GM12878 (cell line): ENCODE measurements around the gene OSBPL3. TPM values are rescaled to one million over a fixed set of nuclear protein-coding genes. Genes with fewer than 3 reads are reported as not detected.
A peak's percentile ranks its signal among the peaks of the same experiment; 100 is the strongest.

Experiments
- ATAC-seq: fragments of 200-7000 bp; cut with Tn5 transposase; 3 replicates; pipeline ENCODE4 v1.9.1; 2020; ENCODE audit warnings: mild to moderate bottlenecking, moderate library complexity
- BruUV-seq: library from RNA; stranded (reverse); fragments of 400-500 nt; replicated peaks from 2 replicates; lab custom pipeline; 2021; lab: Mats Ljungman, UMichigan
- CTCF ChIA-PET: fragments of 300-600 bp; sonication (Branson Sonifier 250); formaldehyde crosslinking; extraction: SDS; loops from one replicate; lab custom pipeline; 2021; ENCODE audit warnings: inconsistent platforms; lab: Yijun Ruan, JAX
- POLR2A ChIA-PET: fragments of 350-600 bp; formaldehyde crosslinking; extraction: SDS; loops from one replicate; lab custom pipeline; 2021; ENCODE audit warnings: inconsistent platforms; lab: Charles Lee
- RAD21 ChIA-PET: fragments of 300-600 bp; sonication (Branson Sonifier 250); formaldehyde crosslinking; loops from one replicate; lab custom pipeline; 2023; ENCODE audit warnings: antibody characterized with exemption; ENCODE audit not compliant: unreplicated experiment; lab: Charles Lee
- SMC1A ChIA-PET: fragments of 300-600 bp; sonication (Branson Sonifier 250); formaldehyde crosslinking; loops from one replicate; lab custom pipeline; 2023; ENCODE audit not compliant: unreplicated experiment, uncharacterized antibody; lab: Charles Lee
- DNase-seq: peaks from one replicate; pipeline ENCODE4 v3.0.0-alpha.2; 2011; ENCODE audit warnings: low read depth, low spot score
- FAIRE-seq: peaks from 3 replicates; lab custom pipeline; 2011; peaks lifted over from hg19 to GRCh38; lab: Jason Lieb, UNC
- H2AFZ ChIP-seq: 2 replicates; pipeline ENCODE4 v1.6.0; 2011; ENCODE audit warnings: low read depth, low read length, control low read depth; ENCODE audit not compliant: control insufficient read depth
- H3K27ac ChIP-seq: 2 replicates; pipeline ENCODE4 v1.5.1; 2011; ENCODE audit warnings: control low read depth; ENCODE audit not compliant: control insufficient read depth, insufficient read depth
- H3K27me3 ChIP-seq, 2 experiments: replicated peaks in 1 of 2; 2 replicates each; pipeline versions ENCODE4 v1.6.0 to v1.6.1; 2011; ENCODE audit warnings: low read length in 1 of 2; ENCODE audit not compliant: control insufficient read depth in 2 of 2, insufficient read depth in 2 of 2
- H3K36me3 ChIP-seq, 2 experiments: 2 replicates each; pipeline ENCODE4 v1.5.1; 2011; ENCODE audit warnings: low read length in 1 of 2; ENCODE audit not compliant: control insufficient read depth in 2 of 2, insufficient read depth in 2 of 2
- H3K4me1 ChIP-seq: 2 replicates; pipeline ENCODE4 v1.6.1; 2011; ENCODE audit warnings: mild to moderate bottlenecking, low read length, moderate library complexity, mixed read lengths; ENCODE audit not compliant: control insufficient read depth, insufficient read depth
- H3K4me2 ChIP-seq: 2 replicates; pipeline ENCODE4 v1.6.0; 2011; ENCODE audit warnings: control low read depth; ENCODE audit not compliant: control insufficient read depth, insufficient read depth
- H3K4me3 ChIP-seq: fragments of 200-600 bp; sonication (generic); 2 replicates; pipeline ENCODE4 v1.5.1; 2016
- H3K79me2 ChIP-seq: 2 replicates; pipeline ENCODE4 v1.6.0; 2011; ENCODE audit warnings: low read length; ENCODE audit not compliant: control insufficient read depth, insufficient read depth
- H3K9ac ChIP-seq: 2 replicates; pipeline ENCODE4 v1.8.0; 2011; ENCODE audit warnings: low read length, control low read depth, mixed read lengths; ENCODE audit not compliant: control insufficient read depth, insufficient read depth
- H3K9me3 ChIP-seq: replicated peaks from 3 replicates; pipeline ENCODE4 v1.5.1; 2011; ENCODE audit warnings: mild to moderate bottlenecking, low read length; ENCODE audit not compliant: control insufficient read depth, insufficient read depth
- H4K20me1 ChIP-seq: 2 replicates; pipeline ENCODE4 v1.6.0; 2011; ENCODE audit not compliant: control insufficient read depth, insufficient read depth
- BMI1 ChIP-seq: fragments of 450-650 bp; IDR thresholded peaks from 2 replicates; pipeline ENCODE4 v1.6.1; 2016; ENCODE audit warnings: mild to moderate bottlenecking, moderate library complexity, borderline replicate concordance
- CTCF ChIP-seq, 3 experiments: IDR thresholded peaks in 2 of 3; conservative IDR thresholded peaks in 1 of 3; 2 replicates each; pipeline ENCODE4 v1.5.1; 2011; ENCODE audit warnings: low read depth in 3 of 3, low read length in 3 of 3, mild to moderate bottlenecking in 3 of 3, control low read depth in 2 of 3, moderate library complexity in 2 of 3, inconsistent platforms in 1 of 3, mixed read lengths in 1 of 3; ENCODE audit not compliant: control insufficient read depth in 2 of 3, insufficient read depth in 1 of 3; ENCODE audit errors: extremely low read depth in 1 of 3
- RAD21 ChIP-seq: IDR thresholded peaks from 2 replicates; pipeline ENCODE4 v1.6.1; 2011; ENCODE audit warnings: mild to moderate bottlenecking, low read depth, low read length, moderate library complexity; ENCODE audit not compliant: insufficient read depth
- ZSCAN29 ChIP-seq: fragments of 450-650 bp; IDR thresholded peaks from 2 replicates; pipeline ENCODE4 v1.6.1; 2017; ENCODE audit warnings: mild to moderate bottlenecking, moderate library complexity
- WGBS: methylation state at CpG from one replicate; pipeline ENCODE4 v1.1.6; 2016; ENCODE audit warnings: low lambda C conversion rate; ENCODE audit not compliant: insufficient replicate concordance, insufficient coverage; ENCODE audit errors: missing lambda C conversion rate; 5-methylcytosine and 5-hydroxymethylcytosine counted together
- in situ Hi-C: fragments of 300-500 bp; cut with MboI; formaldehyde crosslinking; loops from 9 replicates; pipeline ENCODE4 v1.14.3; 2018; ENCODE audit warnings: mixed read lengths
- intact Hi-C: fragments of 100-400 bp; cut with micrococcal nuclease; formaldehyde crosslinking; loops from one replicate; pipeline ENCODE4 v1.14.2; 2022; ENCODE audit not compliant: unreplicated experiment
- polyA plus RNA-seq, 11 experiments: library from polyadenylated mRNA; depleted of rRNA in 4 of 11; unstranded in 6 of 11; stranded (reverse) in 5 of 11; fragments of >200 nt; fragmentation: Nextera tagmentation in 4 of 11; fragmentation: Illumina TruSeq in 1 of 11; extraction: Ambion mirVana in 4 of 11; extraction: Trizol in 1 of 11; gene quantifications; 1 replicate in 1 of 11; 2 replicates in 10 of 11; pipeline versions ENCODE4 v1.2.1 to v1.2.3, GENCODE V29; 2011 to 2016; ENCODE audit warnings: inconsistent platforms in 2 of 11, missing spikeins in 2 of 11, low read depth in 1 of 11
- total RNA-seq, 4 experiments: library from RNA; depleted of rRNA in 3 of 4; stranded (reverse); fragments of >200 nt in 3 of 4; fragmentation: Illumina TruSeq in 1 of 4; extraction: Trizol in 1 of 4; gene quantifications; 2 replicates each; pipeline versions ENCODE4 v1.2.1 to v1.2.3, GENCODE V29; 2013 to 2021

The OSBPL3 gene
- total and polyA plus RNA-seq, 10 of the 15 experiments (the other 5 are each of a cell fraction or from before 2014, with no cell fraction given), result 6.1 to 46.6 (median 27.0) TPM

GRCh38 chr7:24894429-24895221 is 85.4 kb downstream of the OSBPL3 start:
- no peaks in the 10 kb centered on the region for H4K20me1 ChIP-seq
- RAD21 ChIA-PET, result interaction anchor here (0.5 to 3.8 kb wide), 12 partner anchors 15 to 197 kb away, joined by 3 to 23 read pairs (median 5); partner anchors contain the start of gene OSBPL3
- no TSS peak for BruUV-seq
- H2AFZ ChIP-seq, result no peak overlapping the region
- H3K27me3 ChIP-seq, result no peaks in the 10 kb centered on the region
- CTCF ChIA-PET, result interaction anchor here (0.8 to 11.5 kb wide), 12 partner anchors 11 to 204 kb away, joined by 3 to 116 read pairs (median 5); partner anchors contain the start of gene OSBPL3
- ATAC-seq, result no peak
- H3K4me3 ChIP-seq, result no peak overlapping the region
- POLR2A ChIA-PET, result interaction anchor here (1.0 to 1.6 kb wide), 4 partner anchors 15 to 21 kb away, joined by 3 to 4 read pairs (median 3); no protein-coding TSS in a partner anchor
- 85% methylated on average over 7 of the region's 7 CpGs for WGBS
- peaks cover 57% of the 10 kb centered on the region for H3K79me2 ChIP-seq
- no peaks in the 10 kb centered on the region for H3K9me3 ChIP-seq
- in situ Hi-C loops, result no loop called here
- H3K4me1 ChIP-seq, result peaks cover 48% of the 10 kb centered on the region
- no peak for DNase-seq
- no peak for TF ChIP-seq BMI1
- TF ChIP-seq CTCF (IDR thresholded peaks at IDR 0.05 in 2 of 3, conservative IDR thresholded peaks at IDR 0.05 in 1 of 3; ENCODE audit: control insufficient read depth in 2 of 3, extremely low read depth in 1 of 3, insufficient read depth in 1 of 3, low read depth in 3 of 3, low read length in 3 of 3), result 0 out of 6 replicates have a peak, but pooled peaks of 2 of the 3 experiments have one; percentile 0 to 20
- TF ChIP-seq RAD21, result peak; percentile 23; the same call in 1 of the 2 replicates
- no peak for TF ChIP-seq ZSCAN29
- H3K36me3 ChIP-seq, result peaks cover 0 to 14% of the 10 kb centered on the region in 2 experiments; a peak in 2 of 4 replicates
- SMC1A ChIA-PET, result interaction anchor here (0.8 to 13.1 kb wide), 15 partner anchors 9 to 174 kb away, joined by 3 to 102 read pairs (median 4); partner anchors contain the start of gene OSBPL3
- H3K9ac ChIP-seq, result no peak overlapping the region
- FAIRE-seq, result no peak
- no peak overlapping the region for H3K4me2 ChIP-seq
- intact Hi-C loops, result loop anchor here (5.0 kb wide), 1 partner anchor 198 kb away; no protein-coding TSS in a partner anchor
- H3K27ac ChIP-seq, result no peak overlapping the region
